NCI-H1436 (cell line): Measurements from ENCODE around the gene GRWD1.

Experiments used
- DNase-seq: peaks from one replicate; lab custom pipeline; 2025; lab: John Stamatoyannopoulos, UW

GRWD1 gene

DNA sequence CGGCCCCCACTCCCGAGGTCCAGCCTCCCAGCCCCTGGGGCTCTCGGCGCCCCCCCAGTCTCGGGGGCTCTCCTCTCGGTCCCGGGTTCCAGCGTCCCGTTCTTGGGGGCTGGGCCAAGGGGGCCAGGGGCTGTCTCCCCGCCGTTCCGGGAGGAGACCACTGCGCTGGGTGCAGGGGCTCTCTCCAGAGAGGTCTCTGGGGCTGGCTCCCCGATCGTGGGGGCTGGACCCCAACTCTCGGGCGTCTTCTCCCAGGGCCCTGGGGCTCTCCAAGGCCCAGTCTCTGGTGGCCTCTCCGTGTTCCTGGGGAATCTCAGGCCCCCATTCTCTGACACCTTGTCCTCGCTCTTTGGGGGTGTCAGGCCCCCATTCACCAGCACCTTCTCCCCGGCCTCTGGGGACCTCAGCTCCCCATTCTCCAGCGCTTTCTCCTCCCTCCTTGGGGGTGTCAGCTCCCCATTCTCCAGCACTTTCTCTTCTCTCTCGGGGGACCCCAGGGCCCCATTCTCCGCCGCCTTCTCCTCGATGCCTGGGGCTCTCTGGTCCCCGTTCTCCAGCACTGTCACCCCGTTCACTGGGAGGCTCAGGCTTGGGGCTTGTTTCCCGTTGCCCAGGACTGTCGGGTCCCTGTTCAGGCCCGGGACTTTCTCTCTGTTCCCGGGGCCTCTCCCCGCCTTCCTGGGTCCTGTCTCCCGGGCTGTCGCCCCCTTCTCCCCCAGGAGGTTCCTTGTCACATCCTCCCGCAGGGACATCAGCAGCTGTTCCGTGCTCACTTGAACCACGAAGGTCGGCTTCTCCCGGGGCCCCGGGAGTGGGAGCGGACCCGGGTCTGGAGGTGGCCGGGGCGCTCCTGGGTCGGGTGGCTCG lies 52.2 kb downstream of the GRWD1 start:
- no peak for DNase-seq

DNA sequence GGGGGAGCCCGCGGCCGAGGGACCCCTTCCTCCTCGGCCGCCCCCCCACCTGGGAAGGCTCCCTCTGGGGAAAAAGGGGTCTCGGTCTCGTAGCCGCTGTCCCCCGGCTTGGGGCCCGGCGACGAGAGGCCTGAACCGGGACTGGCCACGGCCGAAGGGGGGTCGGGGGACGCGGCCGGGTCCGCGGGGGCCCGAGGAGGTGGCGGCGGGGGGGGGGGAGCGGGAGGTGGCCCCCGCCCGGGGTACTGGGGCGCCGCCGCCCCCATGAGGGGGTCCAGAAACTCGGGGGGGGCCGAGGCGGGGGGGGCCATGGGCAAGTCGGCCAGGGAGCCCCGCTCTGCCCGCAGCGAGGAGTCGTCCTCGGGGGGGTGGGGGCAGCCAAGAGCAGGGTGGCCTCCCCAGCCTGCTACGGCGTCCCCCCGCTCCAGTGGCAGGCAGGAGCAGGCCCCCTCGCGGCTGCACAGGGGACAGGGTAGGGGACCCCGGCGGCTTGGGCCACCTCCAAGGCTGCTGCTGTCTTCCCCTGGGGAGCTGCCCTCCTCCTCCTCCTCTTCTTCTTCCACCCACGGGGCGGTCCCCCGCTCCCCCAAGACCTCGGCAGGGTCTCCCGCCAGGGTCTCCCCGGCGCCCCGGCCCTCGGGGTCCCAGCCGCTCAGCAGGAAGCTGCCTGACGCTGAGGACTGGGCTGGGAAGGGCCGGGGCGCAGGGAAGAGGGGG lies 53.0 kb downstream of the GRWD1 start:
- DNase-seq, result no peak

DNA sequence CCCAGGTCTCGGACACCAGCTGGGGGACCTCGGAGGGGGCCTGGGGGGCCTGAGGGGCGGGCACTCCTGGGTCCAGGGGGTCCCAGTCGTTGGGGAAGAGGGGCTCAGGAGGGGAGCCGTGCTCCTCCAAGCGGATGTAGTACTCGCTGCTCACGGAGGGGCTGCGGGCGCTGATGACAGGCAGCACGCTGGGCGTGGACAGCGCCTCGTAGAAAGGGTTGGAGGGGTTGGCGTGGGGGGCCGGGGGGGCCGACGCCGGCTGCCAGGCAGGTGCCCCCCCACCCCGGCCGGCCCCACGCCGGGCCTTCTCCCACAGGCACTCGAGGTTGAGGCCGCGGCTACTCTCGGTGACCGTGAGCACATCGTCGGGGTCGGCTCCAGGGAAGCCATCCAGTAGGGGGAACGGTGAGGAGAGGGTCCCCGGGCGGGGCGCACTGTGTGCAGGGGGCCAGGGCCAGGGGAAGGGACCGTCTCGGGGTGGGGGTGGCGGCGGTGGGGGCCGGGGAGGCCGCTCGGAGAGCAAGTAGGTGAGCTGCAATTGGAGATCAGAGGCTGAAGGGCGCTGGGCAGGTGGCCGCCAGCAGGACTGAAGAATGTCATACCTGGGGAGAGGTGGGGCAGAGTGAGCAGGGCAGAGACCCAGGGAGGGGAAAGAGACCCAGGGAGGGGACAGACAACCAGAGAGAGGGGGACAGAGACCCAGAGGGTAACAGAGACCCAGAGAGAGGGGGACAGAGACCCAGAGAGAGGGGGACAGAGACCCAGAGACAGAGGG lies 53.7 kb downstream of the GRWD1 start:
- no peak for DNase-seq

DNA sequence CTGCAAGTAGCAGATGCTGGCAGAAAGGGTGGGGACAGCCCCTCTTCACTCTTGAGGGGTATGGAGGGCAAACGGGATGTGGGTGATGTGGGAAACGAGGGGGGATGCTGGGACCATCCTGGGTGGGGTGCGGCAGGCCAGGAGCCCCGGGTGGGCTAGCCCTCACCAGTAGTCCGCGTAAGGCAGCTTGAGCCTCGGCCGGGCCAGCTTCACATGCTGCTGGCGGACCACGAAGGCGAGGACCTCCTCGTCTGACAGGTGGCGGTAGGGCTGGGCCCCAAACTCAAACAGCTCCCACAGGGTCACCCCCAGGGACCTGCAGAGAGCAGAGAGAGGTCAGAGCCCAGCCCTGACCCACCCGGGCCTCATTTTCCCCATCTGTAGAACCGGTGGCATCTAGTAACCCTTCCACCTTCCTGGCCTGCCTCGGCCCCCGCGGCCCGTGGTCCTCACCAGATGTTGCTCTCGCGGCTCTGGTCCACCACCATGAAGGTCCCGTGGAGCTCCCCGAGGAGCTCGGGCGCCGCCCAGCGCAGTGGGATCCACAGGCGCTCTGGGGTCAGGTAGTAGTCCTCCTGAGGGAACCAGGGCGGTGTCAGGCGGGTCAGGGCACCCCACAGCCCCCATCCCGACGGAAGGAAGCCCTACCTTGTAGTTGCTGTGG lies 55.2 kb downstream of the GRWD1 start:
- no peak for DNase-seq

DNA sequence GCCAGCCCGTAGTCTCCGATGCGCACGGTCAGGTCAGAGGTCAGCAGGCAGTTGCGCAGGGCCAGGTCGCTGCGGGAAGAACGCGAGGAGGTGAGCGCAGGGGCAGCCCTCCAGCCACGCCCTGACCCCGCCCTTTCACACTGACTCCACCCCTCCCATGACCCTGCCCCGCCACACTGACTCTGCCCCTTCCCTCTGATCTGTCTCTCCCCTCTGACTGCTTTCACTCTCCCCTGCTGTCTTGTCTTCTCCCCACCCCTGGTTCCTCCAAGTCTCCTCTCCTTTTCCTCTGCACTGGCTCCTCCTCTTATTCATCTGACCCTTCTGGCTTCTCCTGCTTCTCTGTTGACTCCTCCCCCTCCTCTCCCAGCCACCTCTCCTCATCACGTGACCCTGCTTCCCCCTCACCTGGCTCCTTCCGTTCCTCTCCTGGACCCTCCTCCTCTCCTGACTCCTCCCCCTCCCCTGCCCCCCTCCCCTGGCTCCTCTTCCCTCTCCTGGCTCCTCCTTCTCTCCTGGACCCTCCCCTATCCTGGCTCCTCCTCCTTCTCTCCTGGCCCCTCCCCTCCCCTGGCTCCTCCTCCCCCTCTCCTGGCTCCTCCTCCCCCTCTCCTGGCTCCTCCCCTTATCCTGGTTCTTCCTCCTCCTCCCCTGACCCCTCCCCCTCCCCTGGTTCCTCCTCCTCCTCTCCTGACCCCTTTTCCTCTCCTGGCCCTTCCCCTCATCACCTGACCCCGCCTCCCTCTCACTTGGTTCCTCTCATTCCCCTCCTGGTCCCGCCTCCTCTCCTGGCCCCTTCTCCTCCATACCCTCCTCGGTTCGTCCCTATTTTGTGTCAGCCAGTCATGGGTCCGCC lies 55.9 kb downstream of the GRWD1 start:
- peak; percentile 100 for DNase-seq

DNA sequence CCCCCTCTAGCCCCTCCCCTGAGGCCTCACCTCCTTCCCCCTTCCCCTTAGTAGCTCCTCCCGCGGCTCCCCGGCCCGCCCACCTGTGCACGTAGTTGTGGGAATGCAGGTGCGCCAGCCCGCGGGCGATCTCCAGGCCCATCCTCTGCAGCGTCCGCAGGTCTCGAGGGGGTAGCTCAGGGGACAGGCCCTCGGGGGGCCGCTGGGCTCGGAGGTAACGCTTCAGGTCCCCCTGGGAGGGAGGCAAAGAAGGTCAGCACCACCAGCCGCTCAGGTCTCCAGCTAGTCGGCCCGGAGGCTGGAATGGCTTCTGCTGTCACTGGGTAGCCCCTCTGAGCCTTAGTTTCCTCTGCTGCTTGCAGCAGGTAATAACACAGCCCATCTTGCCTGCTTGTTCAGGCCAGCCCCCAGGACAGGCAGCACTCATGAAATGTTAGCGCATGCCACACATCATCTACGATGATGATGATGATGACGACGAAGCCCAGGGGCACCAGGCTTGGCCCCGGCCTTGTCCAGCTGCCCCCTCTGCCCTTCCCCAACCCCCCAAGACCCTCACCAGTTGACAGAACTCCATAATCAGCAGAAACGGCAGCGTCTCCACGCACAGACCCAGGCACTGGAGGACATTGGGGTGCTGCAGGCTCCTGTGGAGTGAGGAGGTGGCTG lies 56.7 kb downstream of the GRWD1 start:
- DNase-seq, result no peak

DNA sequence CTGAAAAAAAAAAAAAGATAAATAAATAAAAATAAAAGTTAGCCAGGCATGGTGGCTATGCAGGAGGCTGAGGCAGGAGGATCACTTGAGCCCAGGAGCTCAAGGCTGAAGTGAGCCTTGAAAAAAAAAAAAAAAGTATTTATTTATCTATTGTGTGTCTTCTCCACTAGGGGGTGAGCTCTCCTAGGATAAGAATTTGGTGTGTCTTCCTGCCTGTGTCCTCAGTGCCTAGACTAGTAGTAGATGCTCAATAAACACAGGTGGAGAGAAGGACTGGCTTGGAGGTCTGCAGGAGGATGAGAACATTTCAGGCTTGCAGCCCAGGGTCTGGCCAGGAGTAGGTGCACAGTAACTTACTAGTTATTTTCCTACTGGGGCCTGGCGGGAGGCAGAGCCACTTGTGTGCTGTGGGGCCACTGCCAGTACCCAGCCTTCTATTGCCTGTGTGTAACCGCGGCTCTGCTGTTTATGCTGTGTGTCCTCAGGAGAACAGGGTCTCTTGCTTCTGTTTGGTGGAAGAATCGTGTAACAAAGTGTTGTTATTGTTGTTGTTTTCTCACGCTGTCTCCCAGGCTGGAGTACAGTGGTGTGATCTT lies 60.5 kb downstream of the GRWD1 start:
- DNase-seq, result peak; percentile 69
